Activated CD8-positive, alpha-beta memory T cell treated with anti-CD3 and anti-CD28 coated beads for 36 hours (primary cell): ENCODE results near the gene TTLL5. TPM values are rescaled to one million over a fixed set of nuclear protein-coding genes. Genes with fewer than 3 reads are reported as not detected.

ENCODE experiments used
- CTCF ChIA-PET: fragments of 350-600 bp; sonication (Branson Sonifier 250); formaldehyde crosslinking; loops from one replicate; lab custom pipeline; 2021; ENCODE audit warnings: antibody characterized with exemption; lab: Charles Lee
- POLR2A ChIA-PET: fragments of 350-600 bp; sonication (Branson Sonifier 250); formaldehyde crosslinking; loops from one replicate; lab custom pipeline; 2021; ENCODE audit warnings: antibody characterized with exemption; lab: Charles Lee
- total RNA-seq, 2 experiments: library from RNA; stranded (reverse); gene quantifications; one replicate each; pipeline ENCODE4 v1.2.3, GENCODE V29; 2021

The TTLL5 gene
- total RNA-seq, 2 experiments from 2014 or later, result 32.2 to 39.2 TPM

- ChIA-PET POLR2A (no interaction called here), CTCF (no interaction called here)
These were observed 151.6 kb downstream of the TTLL5 start for GRCh38 chr14:75812622-75813021.

- ChIA-PET POLR2A (no interaction called here), CTCF (no interaction called here)
These were observed 159.7 kb downstream of the TTLL5 start for GRCh38 chr14:75820761-75821160.

GRCh38 chr14:75821831-75822521 lies 160.9 kb downstream of the TTLL5 start:
- CTCF ChIA-PET, result no interaction called here
- POLR2A ChIA-PET, result no interaction called here

GRCh38 chr14:75822522-75823141 lies 161.6 kb downstream of the TTLL5 start:
- ChIA-PET POLR2A (no interaction called here), CTCF (no interaction called here)

GRCh38 chr14:75823334-75823733 lies 162.3 kb downstream of the TTLL5 start:
- POLR2A ChIA-PET, result no interaction called here
- CTCF ChIA-PET, result no interaction called here

- CTCF ChIA-PET, result no interaction called here
These were observed 163.3 kb downstream of the TTLL5 start for GRCh38 chr14:75824318-75824717.

GRCh38 chr14:75825147-75825592 lies 164.1 kb downstream of the TTLL5 start:
- POLR2A ChIA-PET, result no interaction called here
- CTCF ChIA-PET, result no interaction called here

More at GRCh38 chr14:75824318-75824717, 163.3 kb downstream of the TTLL5 start:
- POLR2A ChIA-PET, result no interaction called here

GRCh38 chr14:75826599-75826998 lies 165.6 kb downstream of the TTLL5 start:
- ChIA-PET POLR2A (no interaction called here), CTCF (no interaction called here)

GRCh38 chr14:75827331-75827730 lies 166.3 kb downstream of the TTLL5 start:
- ChIA-PET POLR2A (no interaction called here), CTCF (interaction anchor here (0.6 kb wide), 1 partner anchor 50 kb away, joined by 3 read pairs; no protein-coding TSS in a partner anchor)

GRCh38 chr14:75829316-75829715 lies 168.3 kb downstream of the TTLL5 start:
- CTCF ChIA-PET, result no interaction called here

GRCh38 chr14:75831455-75831854 lies 170.4 kb downstream of the TTLL5 start:
- CTCF ChIA-PET, result no interaction called here
- POLR2A ChIA-PET, result no interaction called here

More at GRCh38 chr14:75829316-75829715, 168.3 kb downstream of the TTLL5 start:
- POLR2A ChIA-PET, result interaction anchor here (0.7 kb wide), 1 partner anchor 156 kb away, joined by 5 read pairs; no protein-coding TSS in a partner anchor

GRCh38 chr14:75831952-75832351 lies 170.9 kb downstream of the TTLL5 start:
- ChIA-PET CTCF (no interaction called here), POLR2A (interaction anchor here (0.6 kb wide), 1 partner anchor 434 kb away, joined by 4 read pairs; no protein-coding TSS in a partner anchor)

GRCh38 chr14:75832621-75833297 lies 171.7 kb downstream of the TTLL5 start:
- ChIA-PET POLR2A (interaction anchor here (0.6 kb wide), 1 partner anchor 435 kb away, joined by 4 read pairs; no protein-coding TSS in a partner anchor), CTCF (no interaction called here)

GRCh38 chr14:75833326-75834020 lies 172.4 kb downstream of the TTLL5 start:
- ChIA-PET CTCF (no interaction called here), POLR2A (no interaction called here)

GRCh38 chr14:75835156-75835725 lies 174.2 kb downstream of the TTLL5 start:
- POLR2A ChIA-PET, result interaction anchor here (0.6 kb wide), 1 partner anchor 18 kb away, joined by 4 read pairs; no protein-coding TSS in a partner anchor
- CTCF ChIA-PET, result no interaction called here

- ChIA-PET POLR2A (no interaction called here), CTCF (no interaction called here)
These were observed 174.7 kb downstream of the TTLL5 start for GRCh38 chr14:75835737-75836136.

- POLR2A ChIA-PET, result no interaction called here
- CTCF ChIA-PET, result no interaction called here
These were observed 176.2 kb downstream of the TTLL5 start for GRCh38 chr14:75837151-75837787.

GRCh38 chr14:75840911-75841310 lies 179.9 kb downstream of the TTLL5 start:
- ChIA-PET CTCF (no interaction called here), POLR2A (no interaction called here)

- POLR2A ChIA-PET, result no interaction called here
- CTCF ChIA-PET, result no interaction called here
These were observed 181.5 kb downstream of the TTLL5 start for GRCh38 chr14:75842551-75842950.
